T1000 (cell line): ENCODE data around the gene GREM2.

Experiments
- DNase-seq: peaks from one replicate; lab custom pipeline; 2025; ENCODE audit warnings: mixed read lengths; lab: John Stamatoyannopoulos, UW

The GREM2 gene

DNA sequence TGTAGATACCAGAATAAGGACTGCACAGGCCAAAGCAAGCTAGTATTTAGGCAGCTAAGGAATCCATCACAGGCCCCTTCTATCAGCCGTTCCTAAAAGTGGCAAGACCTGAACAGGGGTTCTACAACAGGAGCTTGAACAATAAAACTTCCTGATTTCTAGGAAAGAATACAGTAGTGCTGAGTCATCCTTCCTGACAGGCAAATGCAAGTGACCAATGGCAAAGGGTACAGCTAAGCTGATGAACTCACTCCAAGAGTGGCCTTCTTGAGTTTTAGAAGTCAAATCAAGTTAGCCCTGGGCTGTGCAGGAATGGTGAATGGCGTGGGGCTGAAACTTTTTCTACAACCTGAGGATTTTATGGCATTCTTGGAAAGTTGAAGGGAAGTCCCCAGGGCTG lies 112.9 kb downstream of the GREM2 start:
- DNase-seq = peak; percentile 12

GRCh38 chr1:240498335-240498734 lies 113.6 kb downstream of the GREM2 start:
- DNase-seq = no peak

DNA sequence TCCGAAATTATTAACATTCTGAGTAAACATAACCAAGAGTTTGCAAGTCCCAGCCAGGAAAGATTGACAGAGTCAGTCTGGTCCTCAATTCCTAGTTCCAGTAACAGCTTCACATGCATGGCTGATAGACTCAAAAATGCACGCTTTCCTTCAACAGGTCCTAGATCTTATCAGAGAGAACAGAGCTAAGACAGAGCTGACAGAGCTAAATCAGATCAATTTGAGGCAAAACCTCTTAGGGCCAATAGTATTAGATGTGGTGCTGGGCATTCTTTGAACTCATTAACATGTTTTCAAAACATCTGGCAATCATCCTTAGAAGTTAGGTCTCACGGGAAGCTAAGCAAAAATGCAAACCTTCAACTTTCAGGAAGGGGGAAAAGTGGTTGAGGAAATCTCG lies 114.0 kb downstream of the GREM2 start:
- DNase-seq = no peak

DNA sequence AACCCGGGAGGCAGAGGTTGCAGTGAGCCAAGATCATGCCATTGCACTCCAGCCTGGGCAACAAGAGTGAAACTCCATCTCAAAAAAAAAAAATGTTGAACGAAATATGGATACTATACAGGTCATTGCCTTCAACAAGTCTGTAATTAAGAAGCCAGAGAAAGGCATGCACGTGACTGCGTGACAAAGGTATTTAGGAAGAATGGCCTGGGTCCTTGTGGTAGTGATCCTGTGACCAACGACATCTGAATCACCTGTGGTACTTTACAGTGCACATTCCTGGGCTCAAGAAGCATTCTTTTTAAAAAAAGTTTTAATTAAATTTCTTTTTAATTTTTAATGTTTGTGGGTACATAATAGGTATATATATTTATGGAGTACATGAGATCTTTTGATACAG lies 115.0 kb downstream of the GREM2 start:
- DNase-seq = no peak

- DNase-seq = no peak
Measured at GRCh38 chr1:240496356-240496755, 115.6 kb downstream of the GREM2 start.

DNA sequence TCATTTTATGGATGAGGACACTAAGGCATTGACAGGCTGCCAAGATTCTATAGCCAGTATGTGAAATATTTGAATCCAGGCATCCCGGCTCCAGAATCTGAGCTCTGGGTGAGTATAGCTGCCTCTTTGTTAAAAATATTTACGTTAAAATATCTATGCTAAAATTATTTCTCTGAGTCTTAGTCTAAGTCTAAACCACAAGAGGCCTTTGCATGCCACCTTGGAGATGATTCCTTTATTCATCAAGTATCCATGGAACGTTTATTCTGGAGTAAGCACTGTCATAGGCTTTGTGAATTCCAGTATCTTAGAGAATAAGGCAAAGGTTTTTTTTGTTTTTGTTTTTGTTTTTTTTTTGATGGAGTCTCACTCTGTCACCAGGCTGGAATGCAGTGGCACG lies 116.4 kb downstream of the GREM2 start:
- no peak for DNase-seq

- DNase-seq = no peak
Measured at GRCh38 chr1:240492832-240493440, 119.0 kb downstream of the GREM2 start.

GRCh38 chr1:240491796-240492195 lies 120.2 kb downstream of the GREM2 start:
- no peak for DNase-seq

DNA sequence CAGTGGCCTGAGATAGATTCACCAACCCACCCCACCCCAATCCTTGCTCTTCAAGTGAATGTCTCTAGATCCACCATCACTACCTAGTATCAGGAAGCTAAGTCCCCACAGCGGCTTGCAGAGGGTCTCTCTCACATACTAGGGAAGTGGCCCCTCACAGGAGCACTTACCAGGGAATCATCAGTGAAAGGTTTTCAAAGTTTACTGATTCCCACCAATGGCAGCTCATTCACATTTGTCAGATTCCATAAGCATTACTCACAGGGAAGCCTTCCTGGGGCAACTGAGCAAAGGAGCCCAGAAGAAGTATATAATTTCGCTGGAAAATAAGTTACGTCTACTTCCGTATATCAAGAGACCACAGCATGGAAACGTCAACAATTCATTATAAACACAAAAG lies 120.8 kb downstream of the GREM2 start:
- DNase-seq = peak; percentile 23

GRCh38 chr1:240487493-240487892 lies 124.5 kb downstream of the GREM2 start:
- DNase-seq = no peak

DNA sequence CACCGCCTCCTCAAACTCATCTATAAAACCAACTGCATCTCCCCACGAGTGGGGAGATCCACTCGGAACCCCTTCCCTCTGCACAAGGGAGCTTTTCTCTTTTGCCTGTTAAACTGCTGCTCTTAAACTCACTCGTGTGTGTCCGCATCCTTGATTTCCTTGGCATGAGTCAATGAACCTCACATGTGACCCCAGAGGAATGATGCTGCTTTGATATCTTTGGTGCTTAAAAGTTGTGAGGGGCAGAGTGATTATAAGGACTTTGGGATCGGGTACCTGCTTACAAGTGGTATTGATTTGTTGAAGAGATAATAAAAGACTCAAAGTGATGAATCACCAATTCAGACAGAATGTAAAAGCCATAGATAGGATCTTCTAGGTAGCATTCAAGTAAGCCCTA lies 125.3 kb downstream of the GREM2 start:
- DNase-seq = no peak

DNA sequence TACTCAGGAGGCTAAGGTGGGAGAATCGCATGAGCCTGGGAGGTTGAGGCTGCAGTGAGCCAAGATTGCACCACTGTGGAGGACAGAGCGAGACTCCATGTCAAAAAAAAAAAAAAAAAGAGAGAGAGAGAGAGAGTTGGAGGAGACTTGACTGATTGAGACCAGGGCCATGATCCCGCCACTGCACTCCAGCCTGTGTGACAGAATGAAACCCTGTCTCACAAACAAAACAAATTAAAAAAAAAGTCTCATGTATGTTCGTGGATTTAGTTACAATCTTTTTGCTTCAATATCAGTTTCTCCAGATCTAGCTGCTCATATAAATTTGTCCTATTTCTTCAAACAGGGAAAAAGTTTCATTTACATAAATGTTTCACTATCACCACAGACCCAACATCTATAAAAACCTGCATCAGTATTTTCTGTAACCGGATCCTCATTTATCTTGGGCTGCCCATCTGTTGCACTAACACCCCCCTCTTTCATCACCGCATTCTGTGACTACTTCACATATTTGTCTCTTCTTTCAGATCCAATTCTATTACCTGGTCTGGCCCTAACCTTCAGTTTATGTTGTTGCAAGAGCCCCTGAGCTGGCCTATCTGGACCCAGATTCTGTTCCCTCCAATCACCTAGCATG lies 127.0 kb downstream of the GREM2 start:
- DNase-seq = no peak

- no peak for DNase-seq
Measured at GRCh38 chr1:240478536-240478935, 133.4 kb downstream of the GREM2 start.

DNA sequence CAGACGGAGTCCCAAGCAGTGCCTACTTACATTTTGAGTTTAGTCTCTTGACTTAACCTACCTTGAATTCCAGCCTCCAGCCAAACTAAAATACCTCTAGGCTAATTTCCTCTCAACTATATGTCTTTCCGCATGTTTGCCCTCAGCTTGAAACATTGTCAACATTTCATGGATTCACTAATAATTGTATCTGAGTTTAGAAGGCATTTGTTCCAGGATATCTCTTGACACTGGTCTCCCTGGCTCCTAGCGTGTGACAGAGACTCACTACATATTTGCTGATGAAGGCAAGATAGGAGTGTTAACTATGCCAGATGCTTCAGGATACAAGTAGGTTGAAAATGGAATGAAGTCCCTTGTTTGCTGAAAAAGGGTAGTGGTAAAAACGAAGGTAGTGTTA lies 136.1 kb downstream of the GREM2 start:
- DNase-seq = no peak

DNA sequence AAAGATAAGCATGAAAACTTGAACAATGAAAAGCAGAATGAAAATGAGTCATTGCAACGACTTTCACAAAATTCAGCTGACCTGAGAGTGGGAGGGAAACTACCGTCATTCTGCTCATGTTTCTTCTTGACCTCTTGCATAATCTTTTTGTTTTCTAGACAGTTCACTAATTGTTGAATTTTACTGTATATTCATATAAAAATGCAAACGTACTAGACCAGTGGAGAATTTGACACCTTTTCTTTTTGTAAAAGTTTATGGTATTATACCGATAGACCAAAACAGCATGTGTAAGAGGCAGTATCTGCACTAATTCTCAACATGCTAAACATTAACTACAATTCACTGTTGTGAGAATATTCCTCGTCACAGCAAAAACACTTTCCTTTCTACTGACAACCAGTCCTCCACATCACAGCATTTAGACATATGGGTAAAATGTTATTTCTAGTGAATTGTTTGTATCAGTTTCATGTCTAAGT lies 137.8 kb downstream of the GREM2 start:
- DNase-seq = no peak

- DNase-seq = no peak
Measured at GRCh38 chr1:240468656-240469055, 143.3 kb downstream of the GREM2 start.

- DNase-seq = no peak
Measured at GRCh38 chr1:240467895-240468294, 144.1 kb downstream of the GREM2 start.

GRCh38 chr1:240466509-240466908 lies 145.4 kb downstream of the GREM2 start:
- DNase-seq = no peak

DNA sequence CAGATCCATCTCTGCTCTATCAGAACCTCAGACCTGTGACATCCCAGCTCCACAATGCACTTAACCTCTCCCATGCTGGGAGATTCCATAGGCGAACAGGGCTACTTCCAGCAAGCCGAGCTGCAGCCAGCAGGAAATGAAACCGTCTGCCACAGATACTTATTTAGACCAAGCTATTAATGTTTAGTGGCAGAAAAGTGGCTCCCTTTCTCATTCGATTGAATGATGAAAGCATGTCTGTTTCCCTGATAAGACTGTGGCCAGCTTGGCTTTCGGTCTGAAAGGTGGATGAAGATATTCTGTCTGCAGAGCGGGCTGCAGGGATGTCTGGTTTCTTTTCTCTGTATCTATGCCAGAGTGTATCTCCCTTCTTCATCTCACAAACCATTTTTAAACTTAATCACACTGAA lies 146.4 kb downstream of the GREM2 start:
- no peak for DNase-seq

- DNase-seq = no peak
Measured at GRCh38 chr1:240464099-240464498, 147.9 kb downstream of the GREM2 start.

DNA sequence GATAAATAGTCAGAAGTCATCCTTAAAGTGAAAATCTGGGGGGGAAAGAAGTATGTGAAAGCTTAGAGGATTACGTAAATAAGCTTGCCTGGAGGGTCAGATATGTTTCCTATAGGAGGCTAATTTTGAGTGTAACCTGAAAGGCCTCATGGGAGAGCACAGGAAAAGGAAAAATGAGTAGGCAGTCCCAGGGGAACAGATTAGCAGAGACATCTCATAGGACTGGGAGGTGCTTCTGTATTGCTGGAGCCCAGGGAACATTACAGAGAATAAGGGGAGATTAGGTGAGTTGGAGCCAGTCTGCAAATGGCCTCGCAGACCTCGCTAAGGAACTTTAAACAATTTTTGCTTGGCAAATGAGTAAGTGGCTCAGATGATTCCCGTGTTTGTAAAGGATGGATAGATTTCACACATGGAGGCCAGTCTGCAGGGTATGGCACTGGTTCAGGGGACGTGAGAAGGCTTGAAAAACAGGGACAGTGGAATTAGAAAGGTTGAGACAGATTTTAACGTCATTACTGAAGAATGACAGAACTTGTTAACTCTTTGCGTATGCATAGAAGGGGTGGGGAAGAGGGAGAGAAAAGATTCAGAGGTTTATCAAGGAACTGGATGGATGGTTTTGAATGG lies 149.1 kb downstream of the GREM2 start:
- DNase-seq = peak; percentile 14

GRCh38 chr1:240462277-240462676 lies 149.7 kb downstream of the GREM2 start:
- DNase-seq = no peak

GRCh38 chr1:240457203-240457602 lies 154.8 kb downstream of the GREM2 start:
- no peak for DNase-seq
